Fibroblast of lung (primary cell): ENCODE measurements around the gene CMYA5. TPM values are rescaled to one million over a fixed set of nuclear protein-coding genes. Genes with fewer than 3 reads are reported as not detected.

Experiments used
- DNase-seq, 2 donors: peaks; one replicate each; pipeline versions ENCODE4 v3.0.0 to v3.0.0-alpha.2; 2010; ENCODE audit warnings: low read depth in 2 of 2
- H2AFZ ChIP-seq: 2 replicates; pipeline ENCODE4 v1.5.1; 2012; ENCODE audit warnings: low read length, control low read depth, inconsistent platforms
- H3K27ac ChIP-seq: 2 replicates; pipeline ENCODE4 v1.5.1; 2011; ENCODE audit warnings: low read length, control low read depth; ENCODE audit not compliant: insufficient read depth
- H3K27me3 ChIP-seq: 2 replicates; pipeline ENCODE4 v1.5.1; 2011; ENCODE audit warnings: mild to moderate bottlenecking, low read length; ENCODE audit not compliant: control insufficient read depth, insufficient read depth
- H3K36me3 ChIP-seq: 2 replicates; pipeline ENCODE4 v1.5.1; 2011; ENCODE audit warnings: low read length; ENCODE audit not compliant: control insufficient read depth, insufficient read depth
- H3K4me1 ChIP-seq: 2 replicates; pipeline ENCODE4 v1.5.1; 2011; ENCODE audit warnings: low read length; ENCODE audit not compliant: control insufficient read depth, insufficient read depth; ENCODE audit errors: extremely low read depth
- H3K4me2 ChIP-seq: 2 replicates; pipeline ENCODE4 v1.5.1; 2011; ENCODE audit warnings: low read length, control low read depth; ENCODE audit not compliant: insufficient read depth; ENCODE audit errors: extremely low read depth
- H3K4me3 ChIP-seq, 4 experiments: fragments of 200-600 bp in 1 of 4; sonication (generic) in 1 of 4; replicated peaks in 1 of 4; 2 replicates each; pipeline ENCODE4 v1.5.1; 2011 to 2016; ENCODE audit warnings: low read length in 4 of 4, low read depth in 3 of 4, mild to moderate bottlenecking in 3 of 4, control low read depth in 2 of 4, inconsistent platforms in 1 of 4, mixed read lengths in 1 of 4; ENCODE audit not compliant: insufficient read depth in 1 of 4; ENCODE audit errors: control extremely low read depth in 1 of 4
- H3K79me2 ChIP-seq: 2 replicates; pipeline ENCODE4 v1.5.1; 2012; ENCODE audit warnings: mild to moderate bottlenecking, low read length, inconsistent platforms; ENCODE audit not compliant: control insufficient read depth, insufficient read depth
- H3K9ac ChIP-seq: 2 replicates; pipeline ENCODE4 v1.5.1; 2011; ENCODE audit warnings: mild to moderate bottlenecking, low read length, control low read depth; ENCODE audit not compliant: insufficient read depth
- H3K9me3 ChIP-seq: 2 replicates; pipeline ENCODE4 v1.5.1; 2012; ENCODE audit warnings: low read depth, low read length; ENCODE audit not compliant: control insufficient read depth, insufficient read depth
- H4K20me1 ChIP-seq: 2 replicates; pipeline ENCODE4 v1.5.1; 2011; ENCODE audit warnings: low read length; ENCODE audit not compliant: control insufficient read depth, insufficient read depth; ENCODE audit errors: extremely low read depth
- EZH2 ChIP-seq: IDR thresholded peaks from 2 replicates; pipeline ENCODE4 v1.5.1; 2012; ENCODE audit warnings: low read length, control low read depth, mild to moderate bottlenecking; ENCODE audit errors: missing control alignments
- polyA plus RNA-seq, 2 donors: library from polyadenylated mRNA; depleted of rRNA in 1 of 2; stranded (reverse) in 1 of 2; unstranded in 1 of 2; fragments of >200 nt; gene quantifications; 2 replicates each; pipeline ENCODE4 v1.2.1, GENCODE V29; 2011 to 2012; ENCODE audit warnings: missing spikeins in 1 of 2
- total RNA-seq: library from RNA; depleted of rRNA; stranded (reverse); fragments of >200 nt; gene quantifications from 2 replicates; pipeline ENCODE4 v1.2.1, GENCODE V29; 2014
- TF ChIP-seq, protein P1 (sequence below), 2 donors: IDR thresholded peaks in 1 of 2; conservative IDR thresholded peaks in 1 of 2; 1 replicate in 1 of 2; 2 replicates in 1 of 2; pipeline ENCODE4 v1.5.1; 2011 to 2012; ENCODE audit warnings: low read length in 2 of 2, control low read depth in 1 of 2, inconsistent platforms in 1 of 2, low read depth in 1 of 2, mild to moderate bottlenecking in 1 of 2

CMYA5 gene
- total and polyA plus RNA-seq, 2 donors (not counting 1 experiment from before 2014, with no cell fraction given): 2.0 to 7.8 TPM

DNA sequence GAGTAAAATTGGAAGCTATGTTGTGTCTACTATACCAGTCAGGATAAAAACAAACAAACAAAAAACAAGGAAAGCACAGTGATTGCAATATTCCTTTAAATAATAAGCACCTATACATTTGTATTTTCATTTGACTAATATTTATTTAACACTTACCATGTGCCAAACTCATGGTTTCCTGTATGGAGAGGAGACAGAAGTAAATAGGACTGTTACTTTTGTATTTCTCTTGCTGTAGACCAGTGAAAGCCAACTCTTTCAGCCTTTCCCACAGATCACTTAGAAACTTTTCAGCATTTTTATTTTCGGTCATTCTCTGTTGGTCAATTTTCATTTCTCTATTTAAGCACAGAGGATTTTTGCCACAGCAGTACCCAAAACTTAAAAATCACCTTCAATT lies 4.5 kb downstream of the CMYA5 start:
- no peaks in the 10 kb centered on the region for H3K9me3 ChIP-seq
- H3K79me2 ChIP-seq: no peaks in the 10 kb centered on the region
- no peak overlapping the region for H3K9ac ChIP-seq
- no peak overlapping the region for H3K4me3 ChIP-seq
- H3K27ac ChIP-seq: no peak overlapping the region
- TF ChIP-seq, protein P1, sequence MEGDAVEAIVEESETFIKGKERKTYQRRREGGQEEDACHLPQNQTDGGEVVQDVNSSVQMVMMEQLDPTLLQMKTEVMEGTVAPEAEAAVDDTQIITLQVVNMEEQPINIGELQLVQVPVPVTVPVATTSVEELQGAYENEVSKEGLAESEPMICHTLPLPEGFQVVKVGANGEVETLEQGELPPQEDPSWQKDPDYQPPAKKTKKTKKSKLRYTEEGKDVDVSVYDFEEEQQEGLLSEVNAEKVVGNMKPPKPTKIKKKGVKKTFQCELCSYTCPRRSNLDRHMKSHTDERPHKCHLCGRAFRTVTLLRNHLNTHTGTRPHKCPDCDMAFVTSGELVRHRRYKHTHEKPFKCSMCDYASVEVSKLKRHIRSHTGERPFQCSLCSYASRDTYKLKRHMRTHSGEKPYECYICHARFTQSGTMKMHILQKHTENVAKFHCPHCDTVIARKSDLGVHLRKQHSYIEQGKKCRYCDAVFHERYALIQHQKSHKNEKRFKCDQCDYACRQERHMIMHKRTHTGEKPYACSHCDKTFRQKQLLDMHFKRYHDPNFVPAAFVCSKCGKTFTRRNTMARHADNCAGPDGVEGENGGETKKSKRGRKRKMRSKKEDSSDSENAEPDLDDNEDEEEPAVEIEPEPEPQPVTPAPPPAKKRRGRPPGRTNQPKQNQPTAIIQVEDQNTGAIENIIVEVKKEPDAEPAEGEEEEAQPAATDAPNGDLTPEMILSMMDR (conservative IDR thresholded peaks at IDR 0.05 in 1 of 2, IDR thresholded peaks at IDR 0.05 in 1 of 2; ENCODE audit: low read depth in 1 of 2, low read length in 2 of 2): no peak
- TF ChIP-seq EZH2: no peak
- no peak overlapping the region for H3K4me2 ChIP-seq
- DNase-seq: no peak
- no peaks in the 10 kb centered on the region for H4K20me1 ChIP-seq
- no peaks in the 10 kb centered on the region for H3K27me3 ChIP-seq
- H3K36me3 ChIP-seq: no peaks in the 10 kb centered on the region
- no peak overlapping the region for H2AFZ ChIP-seq
- H3K4me1 ChIP-seq: peaks cover 4% of the 10 kb centered on the region

DNA sequence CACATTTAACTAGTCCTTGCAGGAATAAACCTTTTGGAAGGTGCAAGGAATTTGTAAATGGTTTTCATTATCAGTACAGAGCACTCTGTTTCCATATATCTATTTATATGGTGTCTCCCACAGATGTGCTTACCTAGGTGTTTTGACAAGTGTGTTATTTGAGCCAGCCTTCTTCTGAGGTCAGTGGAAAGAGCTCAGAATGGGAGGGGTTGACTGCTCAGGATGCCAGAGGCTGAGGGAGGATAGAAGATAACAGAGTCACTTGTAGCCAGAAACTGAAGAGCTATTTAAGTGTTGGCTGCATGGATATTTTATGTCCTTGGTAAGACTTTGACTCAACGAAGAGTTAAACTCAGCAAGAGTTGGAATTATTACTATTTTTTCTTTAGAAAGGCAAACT lies 5.0 kb downstream of the CMYA5 start:
- Histone ChIP-seq H3K36me3 (no peaks in the 10 kb centered on the region), H3K4me3 (no peak overlapping the region), H3K9ac (no peak overlapping the region), H3K4me1 (peaks cover 4% of the 10 kb centered on the region), H3K79me2 (no peaks in the 10 kb centered on the region), H2AFZ (no peak overlapping the region), H3K27ac (no peak overlapping the region), H3K9me3 (no peaks in the 10 kb centered on the region), H3K4me2 (no peak overlapping the region), H3K27me3 (no peaks in the 10 kb centered on the region), H4K20me1 (no peaks in the 10 kb centered on the region)
- peak in 1 of 2 donors; percentile 74 for DNase-seq
- no peak for TF ChIP-seq EZH2
- TF ChIP-seq, protein P1 (conservative IDR thresholded peaks at IDR 0.05 in 1 of 2, IDR thresholded peaks at IDR 0.05 in 1 of 2; ENCODE audit: low read depth in 1 of 2, low read length in 2 of 2): no peak

DNA sequence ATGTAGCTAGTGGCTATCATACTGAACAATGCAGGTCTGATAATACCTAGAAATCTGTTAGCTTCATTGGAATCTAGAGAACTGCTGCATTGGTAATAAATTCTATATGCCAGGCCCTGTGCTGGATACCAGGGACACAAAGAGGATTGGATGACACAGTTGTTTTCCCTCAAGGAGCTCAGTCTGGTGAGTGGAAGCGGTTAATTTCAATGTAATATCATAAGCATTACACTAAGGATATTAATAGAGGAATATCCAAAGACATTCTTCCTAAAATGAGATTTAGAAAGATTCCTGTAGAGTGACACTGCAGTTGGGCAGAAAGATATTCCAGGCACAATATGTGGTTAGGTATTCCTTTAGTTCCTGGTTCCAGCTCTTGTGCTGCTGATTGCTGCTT lies 5.9 kb downstream of the CMYA5 start:
- Histone ChIP-seq H3K4me3 (no peak overlapping the region), H4K20me1 (no peaks in the 10 kb centered on the region), H2AFZ (no peak overlapping the region), H3K9ac (no peak overlapping the region), H3K27ac (no peak overlapping the region), H3K36me3 (no peaks in the 10 kb centered on the region), H3K9me3 (no peaks in the 10 kb centered on the region), H3K79me2 (no peaks in the 10 kb centered on the region), H3K27me3 (no peaks in the 10 kb centered on the region), H3K4me1 (no peaks in the 10 kb centered on the region), H3K4me2 (no peak overlapping the region)
- no peak for TF ChIP-seq EZH2
- TF ChIP-seq, protein P1 (conservative IDR thresholded peaks at IDR 0.05 in 1 of 2, IDR thresholded peaks at IDR 0.05 in 1 of 2; ENCODE audit: low read depth in 1 of 2, low read length in 2 of 2): no peak
- no peak for DNase-seq
